ENCODE results near the gene PLA2R1. TPM values are rescaled to one million over a fixed set of nuclear protein-coding genes. Genes with fewer than 3 reads are reported as not detected.

The PLA2R1 gene
- total RNA-seq, 1 experiment from 2014 or later: not detected

GRCh38 chr2:160076241-160076640 lies 13.8 kb upstream of the PLA2R1 start:
- DNase-seq (ENCODE audit: low spot score): no peak

GRCh38 chr2:160075171-160075570 lies 12.8 kb upstream of the PLA2R1 start:
- Histone ChIP-seq H3K4me3 (ENCODE audit: low read depth, low read length, poor library complexity, severe bottlenecking) (no peak overlapping the region), H3K27ac (ENCODE audit: low read depth, low read length, poor library complexity, severe bottlenecking) (no peak overlapping the region), H3K36me3 (ENCODE audit: insufficient read depth, low read length, poor library complexity, severe bottlenecking) (no peaks in the 10 kb centered on the region), H3K27me3 (replicated peaks; ENCODE audit: insufficient read depth, low read depth, low read length, poor library complexity) (peaks cover 6% of the 10 kb centered on the region), H3K4me1 (ENCODE audit: insufficient read depth, low read length, poor library complexity, severe bottlenecking) (no peaks in the 10 kb centered on the region), H3K9me3 (ENCODE audit: low read depth, low read length, poor library complexity, severe bottlenecking) (no peaks in the 10 kb centered on the region)
- DNase-seq (ENCODE audit: low spot score): no peak
- ChIA-PET CTCF (no interaction called here), POLR2A (ENCODE audit: low non-redundant PET) (no interaction called here)
- TF ChIP-seq CTCF (conservative IDR thresholded peaks at IDR 0.05; ENCODE audit: low read depth, low read length): no peak
- TF ChIP-seq EZH2 (IDR thresholded peaks at IDR 0.05; ENCODE audit: borderline replicate concordance, low read depth, low read length, poor library complexity, severe bottlenecking): no peak
- no TSS peak for BruUV-seq (replicated peaks)
- intact Hi-C loops (cut with micrococcal nuclease; ENCODE audit: unreplicated experiment): no loop called here

More at GRCh38 chr2:160076241-160076640, 13.8 kb upstream of the PLA2R1 start:
- no peaks in the 10 kb centered on the region for H3K4me1 ChIP-seq (ENCODE audit: insufficient read depth, low read length, poor library complexity, severe bottlenecking)
- ChIA-PET POLR2A (ENCODE audit: low non-redundant PET) (no interaction called here), CTCF (no interaction called here)
- no peaks in the 10 kb centered on the region for H3K9me3 ChIP-seq (ENCODE audit: low read depth, low read length, poor library complexity, severe bottlenecking)
- no peaks in the 10 kb centered on the region for H3K36me3 ChIP-seq (ENCODE audit: insufficient read depth, low read length, poor library complexity, severe bottlenecking)
- no peak overlapping the region for H3K27ac ChIP-seq (ENCODE audit: low read depth, low read length, poor library complexity, severe bottlenecking)
- peaks cover 6% of the 10 kb centered on the region for H3K27me3 ChIP-seq (replicated peaks; ENCODE audit: insufficient read depth, low read depth, low read length, poor library complexity)
- no TSS peak for BruUV-seq (replicated peaks)
- H3K4me3 ChIP-seq (ENCODE audit: low read depth, low read length, poor library complexity, severe bottlenecking): no peak overlapping the region
- no peak for TF ChIP-seq EZH2 (IDR thresholded peaks at IDR 0.05; ENCODE audit: borderline replicate concordance, low read depth, low read length, poor library complexity, severe bottlenecking)
- no peak for TF ChIP-seq CTCF (conservative IDR thresholded peaks at IDR 0.05; ENCODE audit: low read depth, low read length)
- intact Hi-C loops (cut with micrococcal nuclease; ENCODE audit: unreplicated experiment): no loop called here

- Histone ChIP-seq H3K9me3 (ENCODE audit: low read depth, low read length, poor library complexity, severe bottlenecking) (peaks cover 11% of the 10 kb centered on the region), H3K27me3 (replicated peaks; ENCODE audit: insufficient read depth, low read depth, low read length, poor library complexity) (peaks cover 6% of the 10 kb centered on the region), H3K4me3 (ENCODE audit: low read depth, low read length, poor library complexity, severe bottlenecking) (no peak overlapping the region), H3K4me1 (ENCODE audit: insufficient read depth, low read length, poor library complexity, severe bottlenecking) (no peaks in the 10 kb centered on the region), H3K27ac (ENCODE audit: low read depth, low read length, poor library complexity, severe bottlenecking) (no peak overlapping the region), H3K36me3 (ENCODE audit: insufficient read depth, low read length, poor library complexity, severe bottlenecking) (no peaks in the 10 kb centered on the region)
- TF ChIP-seq CTCF (conservative IDR thresholded peaks at IDR 0.05; ENCODE audit: low read depth, low read length): no peak
- POLR2A ChIA-PET (ENCODE audit: low non-redundant PET): no interaction called here
- no TSS peak for BruUV-seq (replicated peaks)
- intact Hi-C loops (cut with micrococcal nuclease; ENCODE audit: unreplicated experiment): no loop called here
- CTCF ChIA-PET: no interaction called here
- DNase-seq (ENCODE audit: low spot score): no peak
These were observed 11.0 kb upstream of the PLA2R1 start for GRCh38 chr2:160073284-160073888.
